H9 (cell line): ENCODE measurements around the gene HSPB2. TPM values are rescaled to one million over a fixed set of nuclear protein-coding genes. Genes with fewer than 3 reads are reported as not detected.

Experiments used
- DNase-seq: peaks from one replicate; pipeline ENCODE4 v3.0.0-alpha.2; 2017
- H2AFZ ChIP-seq: one replicate; pipeline ENCODE4 v1.6.1; 2013; ENCODE audit warnings: mild to moderate bottlenecking, low read length, control low read depth, moderate library complexity
- H2AK5ac ChIP-seq: 2 replicates; pipeline ENCODE4 v1.6.1; 2013; ENCODE audit warnings: low read length, control low read depth, mixed read lengths; ENCODE audit not compliant: insufficient read length
- H2BK120ac ChIP-seq: one replicate; pipeline ENCODE4 v1.6.1; 2013; ENCODE audit warnings: low read depth, mild to moderate bottlenecking, low read length, control low read depth, inconsistent platforms; ENCODE audit not compliant: poor library complexity, severe bottlenecking
- H2BK12ac ChIP-seq: 2 replicates; pipeline ENCODE4 v1.6.1; 2013; ENCODE audit warnings: low read length, control low read depth, mixed read lengths, low read depth; ENCODE audit not compliant: insufficient read length
- H2BK15ac ChIP-seq: 2 replicates; pipeline ENCODE4 v1.6.1; 2013; ENCODE audit warnings: low read depth, low read length, control low read depth
- H2BK20ac ChIP-seq: one replicate; pipeline ENCODE4 v1.6.1; 2013; ENCODE audit warnings: low read depth, mild to moderate bottlenecking, low read length, control low read depth, inconsistent platforms; ENCODE audit not compliant: poor library complexity, severe bottlenecking
- H2BK5ac ChIP-seq: 2 replicates; pipeline ENCODE4 v1.6.1; 2013; ENCODE audit warnings: low read length, control low read depth, mixed read lengths; ENCODE audit not compliant: insufficient read length
- H3K14ac ChIP-seq: 2 replicates; pipeline ENCODE4 v1.6.1; 2013; ENCODE audit warnings: low read length, control low read depth; ENCODE audit not compliant: insufficient read depth
- H3K18ac ChIP-seq: 2 replicates; pipeline ENCODE4 v1.6.1; 2013; ENCODE audit warnings: low read depth, mild to moderate bottlenecking, mixed read lengths, low read length, control low read depth; ENCODE audit not compliant: insufficient read length
- H3K23ac ChIP-seq: 2 replicates; pipeline ENCODE4 v1.6.1; 2013; ENCODE audit warnings: low read length, control low read depth, mixed read lengths, low read depth; ENCODE audit not compliant: insufficient read length
- H3K23me2 ChIP-seq: 2 replicates; pipeline ENCODE4 v1.6.1; 2013; ENCODE audit warnings: low read depth, mild to moderate bottlenecking, mixed read lengths, low read length, control low read depth; ENCODE audit not compliant: insufficient read length, poor library complexity, severe bottlenecking
- H3K27ac ChIP-seq: 2 replicates; pipeline ENCODE4 v1.5.1; 2013; ENCODE audit warnings: low read length, control low read depth, mixed read lengths, low read depth; ENCODE audit not compliant: insufficient read length
- H3K27me3 ChIP-seq: 2 replicates; pipeline ENCODE4 v1.6.1; 2013; ENCODE audit warnings: low read length, control low read depth, inconsistent platforms; ENCODE audit not compliant: insufficient read depth
- H3K4ac ChIP-seq: 2 replicates; pipeline ENCODE4 v1.6.1; 2013; ENCODE audit warnings: low read depth, mild to moderate bottlenecking, control low read depth, inconsistent platforms, low read length, moderate library complexity
- H3K4me1 ChIP-seq: 2 replicates; pipeline ENCODE4 v1.6.1; 2013; ENCODE audit warnings: low read length, control low read depth, inconsistent platforms; ENCODE audit not compliant: insufficient read depth
- H3K4me2 ChIP-seq: 2 replicates; pipeline ENCODE4 v1.6.1; 2013; ENCODE audit warnings: low read length, control low read depth, mixed read lengths; ENCODE audit not compliant: insufficient read length, insufficient read depth
- H3K56ac ChIP-seq: 2 replicates; pipeline ENCODE4 v1.6.1; 2013; ENCODE audit warnings: low read depth, mild to moderate bottlenecking, mixed read lengths, low read length, control low read depth; ENCODE audit not compliant: insufficient read length
- H3K79me1 ChIP-seq: 2 replicates; pipeline ENCODE4 v1.6.1; 2013; ENCODE audit warnings: low read depth, mild to moderate bottlenecking, moderate library complexity, low read length, control low read depth, inconsistent platforms; ENCODE audit not compliant: insufficient read depth, poor library complexity, severe bottlenecking
- H3K79me2 ChIP-seq: 2 replicates; pipeline ENCODE4 v1.6.1; 2013; ENCODE audit warnings: low read length, control low read depth, inconsistent platforms; ENCODE audit not compliant: insufficient read depth
- H3K9ac ChIP-seq: 2 replicates; pipeline ENCODE4 v1.6.1; 2013; ENCODE audit warnings: low read length, control low read depth, mixed read lengths; ENCODE audit not compliant: insufficient read length; ENCODE audit errors: extremely low read depth
- H3K9me3 ChIP-seq: one replicate; pipeline ENCODE4 v1.6.1; 2013; ENCODE audit warnings: low read depth, low read length, inconsistent platforms; ENCODE audit not compliant: control insufficient read depth
- H3T11ph ChIP-seq: one replicate; pipeline ENCODE4 v1.6.1; 2013; ENCODE audit warnings: mild to moderate bottlenecking, low read length, control low read depth, inconsistent platforms
- H4K20me1 ChIP-seq: one replicate; pipeline ENCODE4 v1.6.1; 2013; ENCODE audit not compliant: control insufficient read depth, insufficient read length, insufficient read depth
- H4K5ac ChIP-seq: 2 replicates; pipeline ENCODE4 v1.6.1; 2013; ENCODE audit warnings: low read depth, mild to moderate bottlenecking, mixed read lengths, low read length, control low read depth; ENCODE audit not compliant: insufficient read length
- H4K8ac ChIP-seq: replicated peaks from 2 replicates; pipeline ENCODE4 v1.6.1; 2013; ENCODE audit warnings: low read length, control low read depth, mixed read lengths, low read depth; ENCODE audit not compliant: insufficient read length
- H4K91ac ChIP-seq: 2 replicates; pipeline ENCODE4 v1.6.1; 2013; ENCODE audit warnings: low read depth, mild to moderate bottlenecking, moderate library complexity, mixed read lengths, low read length, control low read depth; ENCODE audit not compliant: insufficient read length
- H3K27ac Mint-ChIP-seq, 3 experiments: 2 replicates in 2 of 3; 3 replicates in 1 of 3; pipeline ENCODE4 v1.8.0; 2020 to 2021; ENCODE audit warnings: mixed read lengths in 3 of 3, mild to moderate bottlenecking in 1 of 3, moderate library complexity in 1 of 3
- H3K27me3 Mint-ChIP-seq: 2 replicates; pipeline ENCODE4 v1.8.0; 2021; ENCODE audit warnings: low read depth, mild to moderate bottlenecking, moderate library complexity, mixed read lengths
- H3K36me3 Mint-ChIP-seq, 3 experiments: 2 replicates in 2 of 3; 3 replicates in 1 of 3; pipeline ENCODE4 v1.8.0; 2020 to 2021; ENCODE audit warnings: low read depth in 3 of 3, mixed read lengths in 3 of 3; ENCODE audit not compliant: insufficient read depth in 1 of 3
- H3K4me1 Mint-ChIP-seq, 2 experiments: 2 replicates each; pipeline ENCODE4 v1.8.0; 2020; ENCODE audit warnings: mixed read lengths in 2 of 2
- H3K4me3 Mint-ChIP-seq, 2 experiments: 2 replicates in 1 of 2; 3 replicates in 1 of 2; pipeline ENCODE4 v1.8.0; 2020 to 2021; ENCODE audit warnings: mild to moderate bottlenecking in 2 of 2, mixed read lengths in 2 of 2, moderate library complexity in 1 of 2
- H3K9me3 Mint-ChIP-seq, 2 experiments: 2 replicates in 1 of 2; 3 replicates in 1 of 2; pipeline ENCODE4 v1.8.0; 2020; ENCODE audit warnings: mild to moderate bottlenecking in 2 of 2, mixed read lengths in 2 of 2, moderate library complexity in 1 of 2
- WGBS: extraction: QIAGEN DNeasy Blood & Tissue Kit; methylation state at CpG from one replicate; pipeline ENCODE4 v1.1.7; 2013; ENCODE audit warnings: missing lambda C conversion rate, low lambda C conversion rate, mixed read lengths; ENCODE audit not compliant: insufficient read length; ENCODE audit errors: extremely low coverage; 5-methylcytosine and 5-hydroxymethylcytosine counted together
- total RNA-seq: library from RNA; stranded (reverse); gene quantifications from 2 replicates; pipeline ENCODE4 v1.2.1, GENCODE V29; 2021
- TF ChIP-seq, protein P1 (sequence below): fragments of 200-600 bp; sonication (generic); conservative IDR thresholded peaks from 3 replicates; pipeline ENCODE4 v1.8.0; 2021; ENCODE audit warnings: antibody characterized with exemption, mild to moderate bottlenecking

The HSPB2 gene
- total RNA-seq, 1 experiment from 2014 or later: 0.22 TPM

DNA sequence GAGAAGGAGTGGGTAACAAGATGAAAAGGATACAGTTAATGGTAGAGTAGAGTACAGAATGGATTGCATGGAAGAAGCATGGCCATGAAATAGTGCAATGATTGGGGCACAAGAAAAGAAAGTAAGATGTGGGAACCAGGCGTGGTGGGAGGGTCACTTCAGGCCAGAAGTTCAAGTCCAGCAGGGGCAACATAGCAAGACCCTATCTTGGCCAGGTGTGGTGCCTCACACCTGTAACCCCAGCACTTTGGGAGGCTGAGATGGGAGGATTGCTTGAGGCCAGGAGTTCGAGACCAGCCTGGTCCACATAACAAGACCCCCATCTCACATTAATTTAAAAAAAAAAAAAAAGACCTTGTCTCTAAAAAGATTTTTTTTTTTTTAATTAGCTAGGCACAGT is 4.8 kb downstream of the HSPB2 start:
- Mint-ChIP-seq H3K27ac (no peak overlapping the region), H3K4me3 (no peak overlapping the region), H3K9me3 (no peaks in the 10 kb centered on the region), H3K4me1 (peaks cover 16 to 29% of the 10 kb centered on the region in 2 experiments), H3K36me3 (no peaks in the 10 kb centered on the region), H3K27me3 (no peaks in the 10 kb centered on the region)
- Histone ChIP-seq H3K56ac (no peak overlapping the region), H4K91ac (no peak overlapping the region), H2AK5ac (no peak overlapping the region), H3K23me2 (no peaks in the 10 kb centered on the region), H2BK20ac (no peak overlapping the region), H3K4me2 (no peak overlapping the region), H3T11ph (no peak overlapping the region), H3K27ac (no peak overlapping the region), H2BK120ac (no peak overlapping the region), H3K23ac (no peak overlapping the region), H4K8ac (no peak overlapping the region), H3K4ac (no peak overlapping the region), H3K4me1 (no peaks in the 10 kb centered on the region), H2BK5ac (no peak overlapping the region), H3K9me3 (no peaks in the 10 kb centered on the region), H3K27me3 (no peaks in the 10 kb centered on the region), H3K79me2 (no peaks in the 10 kb centered on the region), H2AFZ (no peak overlapping the region), H3K18ac (no peak overlapping the region), H2BK12ac (no peak overlapping the region), H3K79me1 (no peaks in the 10 kb centered on the region), H3K9ac (no peak overlapping the region), H4K20me1 (no peaks in the 10 kb centered on the region), H3K14ac (no peak overlapping the region), H4K5ac (no peak overlapping the region), H2BK15ac (no peak overlapping the region)
- TF ChIP-seq, protein P1, sequence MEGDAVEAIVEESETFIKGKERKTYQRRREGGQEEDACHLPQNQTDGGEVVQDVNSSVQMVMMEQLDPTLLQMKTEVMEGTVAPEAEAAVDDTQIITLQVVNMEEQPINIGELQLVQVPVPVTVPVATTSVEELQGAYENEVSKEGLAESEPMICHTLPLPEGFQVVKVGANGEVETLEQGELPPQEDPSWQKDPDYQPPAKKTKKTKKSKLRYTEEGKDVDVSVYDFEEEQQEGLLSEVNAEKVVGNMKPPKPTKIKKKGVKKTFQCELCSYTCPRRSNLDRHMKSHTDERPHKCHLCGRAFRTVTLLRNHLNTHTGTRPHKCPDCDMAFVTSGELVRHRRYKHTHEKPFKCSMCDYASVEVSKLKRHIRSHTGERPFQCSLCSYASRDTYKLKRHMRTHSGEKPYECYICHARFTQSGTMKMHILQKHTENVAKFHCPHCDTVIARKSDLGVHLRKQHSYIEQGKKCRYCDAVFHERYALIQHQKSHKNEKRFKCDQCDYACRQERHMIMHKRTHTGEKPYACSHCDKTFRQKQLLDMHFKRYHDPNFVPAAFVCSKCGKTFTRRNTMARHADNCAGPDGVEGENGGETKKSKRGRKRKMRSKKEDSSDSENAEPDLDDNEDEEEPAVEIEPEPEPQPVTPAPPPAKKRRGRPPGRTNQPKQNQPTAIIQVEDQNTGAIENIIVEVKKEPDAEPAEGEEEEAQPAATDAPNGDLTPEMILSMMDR: no peak
- DNase-seq: no peak
- no CpG with 5 or more reads among the region's 2 CpGs for WGBS
